GM12892 (cell line): ENCODE results near the gene LY6G6D.

ENCODE experiments used
- POLR2AphosphoS5 ChIP-seq: IDR thresholded peaks from 2 replicates; pipeline ENCODE4 v1.6.1; 2011; ENCODE audit warnings: low read depth, low read length, control low read depth
- TAF1 ChIP-seq: IDR thresholded peaks from 2 replicates; pipeline ENCODE4 v1.6.1; 2011; ENCODE audit warnings: low read depth, mild to moderate bottlenecking, control low read depth, low read length, borderline replicate concordance

GRCh38 chr6:31683591-31683990, 31.6 kb upstream of the LY6G6D start:
- TF ChIP-seq TAF1 (no peak), POLR2AphosphoS5 (no peak)
